ENCODE results near the gene PIM1.

The PIM1 gene

GRCh38 chr6:37137201-37138090 is 32.5 kb upstream of the PIM1 start:
- DNase-seq (ENCODE audit: low spot score), result no peak

- DNase-seq (ENCODE audit: low spot score), result no peak
Measured at GRCh38 chr6:37138856-37139229, 31.1 kb upstream of the PIM1 start.

GRCh38 chr6:37139230-37139962 is 30.6 kb upstream of the PIM1 start:
- DNase-seq (ENCODE audit: low spot score), result no peak

- DNase-seq (ENCODE audit: low spot score), result no peak
Measured at GRCh38 chr6:37140145-37140544, 29.8 kb upstream of the PIM1 start.

GRCh38 chr6:37141281-37142049 is 28.5 kb upstream of the PIM1 start:
- DNase-seq (ENCODE audit: low spot score), result no peak

- DNase-seq (ENCODE audit: low spot score), result no peak
Measured at GRCh38 chr6:37142050-37142614, 27.8 kb upstream of the PIM1 start.

GRCh38 chr6:37143585-37143984 is 26.4 kb upstream of the PIM1 start:
- DNase-seq (ENCODE audit: low spot score), result no peak

- DNase-seq (ENCODE audit: low spot score), result no peak
Measured at GRCh38 chr6:37145443-37145842, 24.5 kb upstream of the PIM1 start.

- no peak for DNase-seq (ENCODE audit: low spot score)
Measured at GRCh38 chr6:37146735-37147157, 23.2 kb upstream of the PIM1 start.

GRCh38 chr6:37149745-37150144 is 20.2 kb upstream of the PIM1 start:
- no peak for DNase-seq (ENCODE audit: low spot score)

- DNase-seq (ENCODE audit: low spot score), result no peak
Measured at GRCh38 chr6:37150314-37150713, 19.6 kb upstream of the PIM1 start.

GRCh38 chr6:37155394-37156312 is 14.3 kb upstream of the PIM1 start:
- peak; percentile 37 for DNase-seq (ENCODE audit: low spot score)

GRCh38 chr6:37158508-37158907 is 11.4 kb upstream of the PIM1 start:
- DNase-seq (ENCODE audit: low spot score), result no peak

- DNase-seq (ENCODE audit: low spot score), result no peak
Measured at GRCh38 chr6:37160922-37161778, 8.8 kb upstream of the PIM1 start.

GRCh38 chr6:37162740-37163139 is 7.2 kb upstream of the PIM1 start:
- no peak for DNase-seq (ENCODE audit: low spot score)

GRCh38 chr6:37168163-37168758 is 1.7 kb upstream of the PIM1 start:
- no peak for DNase-seq (ENCODE audit: low spot score)

- no peak for DNase-seq (ENCODE audit: low spot score)
Measured at GRCh38 chr6:37168811-37169495, 999 bp upstream of the PIM1 start.

- DNase-seq (ENCODE audit: low spot score), result peak; percentile 59
Measured at GRCh38 chr6:37170273-37171200, 585 bp downstream of the PIM1 start.
